GM12878 (cell line): ENCODE results near the gene BFSP2. TPM values are rescaled to one million over a fixed set of nuclear protein-coding genes. Genes with fewer than 3 reads are reported as not detected.

ENCODE experiments used
- EED ChIP-seq: sonication (generic); IDR thresholded peaks from 2 replicates; pipeline ENCODE4 v1.6.1; 2016; ENCODE audit warnings: antibody characterized with exemption, low read depth
- HCFC1 ChIP-seq: fragments of 150-350 bp; IDR thresholded peaks from 2 replicates; pipeline ENCODE4 v1.6.1; 2014; ENCODE audit warnings: low read length
- MEF2A ChIP-seq: IDR thresholded peaks from 2 replicates; pipeline ENCODE4 v1.6.1; 2011; ENCODE audit warnings: low read depth, mild to moderate bottlenecking, low read length, moderate library complexity; ENCODE audit not compliant: insufficient read depth
- NFXL1 ChIP-seq: fragments of 450-650 bp; IDR thresholded peaks from 2 replicates; pipeline ENCODE4 v1.6.1; 2017; ENCODE audit warnings: antibody characterized with exemption, mild to moderate bottlenecking, borderline replicate concordance
- NR2F1 ChIP-seq: fragments of 450-650 bp; conservative IDR thresholded peaks from 2 replicates; pipeline ENCODE4 v1.6.1; 2017; ENCODE audit warnings: mild to moderate bottlenecking
- PAX5 ChIP-seq: IDR thresholded peaks from 2 replicates; pipeline ENCODE4 v1.6.1; 2011; ENCODE audit warnings: low read depth, low read length, borderline replicate concordance
- POU2F2 ChIP-seq: IDR thresholded peaks from 3 replicates; pipeline ENCODE4 v1.6.1; 2011; ENCODE audit warnings: low read depth, mild to moderate bottlenecking, low read length, borderline replicate concordance
- RFX5 ChIP-seq: IDR thresholded peaks from 2 replicates; pipeline ENCODE4 v1.6.1; 2011; ENCODE audit warnings: low read depth, low read length, improper control_type of control experiment
- RUNX3 ChIP-seq: IDR thresholded peaks from 2 replicates; pipeline ENCODE4 v1.6.1; 2012; ENCODE audit warnings: low read length, inconsistent platforms
- SMARCA5 ChIP-seq: fragments of 450-650 bp; IDR thresholded peaks from 2 replicates; pipeline ENCODE4 v1.6.1; 2017; ENCODE audit warnings: mild to moderate bottlenecking
- USF1 ChIP-seq: IDR thresholded peaks from 2 replicates; pipeline ENCODE4 v1.6.1; 2011; ENCODE audit warnings: borderline replicate concordance, low read depth, mild to moderate bottlenecking, moderate library complexity, mixed read lengths, low read length; ENCODE audit not compliant: insufficient read depth; ENCODE audit errors: extremely low read length
- polyA plus RNA-seq, 11 experiments: library from polyadenylated mRNA; depleted of rRNA in 4 of 11; unstranded in 6 of 11; stranded (reverse) in 5 of 11; fragments of >200 nt; fragmentation: Nextera tagmentation in 4 of 11; fragmentation: Illumina TruSeq in 1 of 11; extraction: Ambion mirVana in 4 of 11; extraction: Trizol in 1 of 11; gene quantifications; 1 replicate in 1 of 11; 2 replicates in 10 of 11; pipeline versions ENCODE4 v1.2.1 to v1.2.3, GENCODE V29; 2011 to 2016; ENCODE audit warnings: inconsistent platforms in 2 of 11, missing spikeins in 2 of 11, low read depth in 1 of 11
- total RNA-seq, 4 experiments: library from RNA; depleted of rRNA in 3 of 4; stranded (reverse); fragments of >200 nt in 3 of 4; fragmentation: Illumina TruSeq in 1 of 4; extraction: Trizol in 1 of 4; gene quantifications; 2 replicates each; pipeline versions ENCODE4 v1.2.1 to v1.2.3, GENCODE V29; 2013 to 2021
- TF ChIP-seq, protein P1 (sequence below): IDR thresholded peaks from 2 replicates; pipeline ENCODE4 v1.6.1; 2012; ENCODE audit warnings: mild to moderate bottlenecking, low read depth, low read length

Gene BFSP2
- total and polyA plus RNA-seq, 10 of the 15 experiments (the other 5 are each of a cell fraction or from before 2014, with no cell fraction given): 1.5 to 20.4 (median 7.3) TPM

DNA sequence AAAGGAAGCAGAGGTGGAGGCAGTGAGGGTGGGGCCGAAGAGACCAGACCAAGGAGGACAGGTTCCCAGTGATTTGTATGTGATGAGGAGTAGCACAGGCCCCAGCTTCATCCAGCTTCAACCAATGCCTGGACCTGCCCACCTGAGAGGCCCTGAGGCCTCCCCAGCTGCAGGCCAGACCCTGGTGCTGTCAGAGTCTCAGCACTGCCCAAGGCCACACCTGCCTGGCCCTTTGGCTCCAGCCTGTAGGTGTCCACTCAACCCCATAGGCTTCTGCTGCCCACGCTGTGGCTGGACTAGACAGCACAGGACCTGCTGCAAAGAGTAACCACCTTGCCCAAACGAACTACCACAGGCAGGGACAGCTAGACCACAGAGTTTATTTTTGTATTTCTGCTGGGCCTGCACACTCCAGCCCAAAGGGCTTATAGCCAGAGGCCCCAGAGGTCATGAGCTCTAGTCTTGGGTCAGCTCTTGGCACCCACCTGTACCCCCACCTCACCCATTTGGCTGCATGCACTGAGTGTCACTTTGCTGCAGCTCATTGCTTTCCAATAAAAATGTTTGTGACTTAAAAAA is 91.7 kb downstream of the BFSP2 start (continued):
- TF ChIP-seq, protein P1, sequence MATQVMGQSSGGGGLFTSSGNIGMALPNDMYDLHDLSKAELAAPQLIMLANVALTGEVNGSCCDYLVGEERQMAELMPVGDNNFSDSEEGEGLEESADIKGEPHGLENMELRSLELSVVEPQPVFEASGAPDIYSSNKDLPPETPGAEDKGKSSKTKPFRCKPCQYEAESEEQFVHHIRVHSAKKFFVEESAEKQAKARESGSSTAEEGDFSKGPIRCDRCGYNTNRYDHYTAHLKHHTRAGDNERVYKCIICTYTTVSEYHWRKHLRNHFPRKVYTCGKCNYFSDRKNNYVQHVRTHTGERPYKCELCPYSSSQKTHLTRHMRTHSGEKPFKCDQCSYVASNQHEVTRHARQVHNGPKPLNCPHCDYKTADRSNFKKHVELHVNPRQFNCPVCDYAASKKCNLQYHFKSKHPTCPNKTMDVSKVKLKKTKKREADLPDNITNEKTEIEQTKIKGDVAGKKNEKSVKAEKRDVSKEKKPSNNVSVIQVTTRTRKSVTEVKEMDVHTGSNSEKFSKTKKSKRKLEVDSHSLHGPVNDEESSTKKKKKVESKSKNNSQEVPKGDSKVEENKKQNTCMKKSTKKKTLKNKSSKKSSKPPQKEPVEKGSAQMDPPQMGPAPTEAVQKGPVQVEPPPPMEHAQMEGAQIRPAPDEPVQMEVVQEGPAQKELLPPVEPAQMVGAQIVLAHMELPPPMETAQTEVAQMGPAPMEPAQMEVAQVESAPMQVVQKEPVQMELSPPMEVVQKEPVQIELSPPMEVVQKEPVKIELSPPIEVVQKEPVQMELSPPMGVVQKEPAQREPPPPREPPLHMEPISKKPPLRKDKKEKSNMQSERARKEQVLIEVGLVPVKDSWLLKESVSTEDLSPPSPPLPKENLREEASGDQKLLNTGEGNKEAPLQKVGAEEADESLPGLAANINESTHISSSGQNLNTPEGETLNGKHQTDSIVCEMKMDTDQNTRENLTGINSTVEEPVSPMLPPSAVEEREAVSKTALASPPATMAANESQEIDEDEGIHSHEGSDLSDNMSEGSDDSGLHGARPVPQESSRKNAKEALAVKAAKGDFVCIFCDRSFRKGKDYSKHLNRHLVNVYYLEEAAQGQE: no peak
- no peak for TF ChIP-seq PAX5
- no peak for TF ChIP-seq NFXL1
- TF ChIP-seq RFX5: no peak
- no peak for TF ChIP-seq HCFC1
- TF ChIP-seq RUNX3: peak; percentile 90
- no peak for TF ChIP-seq USF1
- peak; percentile 57 for TF ChIP-seq NR2F1
- 0 out of 2 replicates have a peak, but pooled peaks have one; percentile 30 for TF ChIP-seq MEF2A
- peak; percentile 11; the same call in 1 of the 2 replicates for TF ChIP-seq EED
- TF ChIP-seq POU2F2: no peak
- TF ChIP-seq SMARCA5: 0 out of 2 replicates have a peak, but pooled peaks have one; percentile 14
